Kidney (tissue), 14 donors: Measurements from ENCODE around the gene PPY. TPM values are rescaled to one million over a fixed set of nuclear protein-coding genes. Genes with fewer than 3 reads are reported as not detected.
"Not testable (repeated sequence)": the region's sequence is repeated elsewhere in the genome, so short reads cannot be mapped to it uniquely, and the experiment has no call there.

Source experiments
- DNase-seq, 5 donors: peaks; one replicate each; pipeline ENCODE4 v3.0.0-alpha.2; 2013 to 2020
- FAIRE-seq: peaks from 2 replicates; lab custom pipeline; 2012; peaks lifted over from hg19 to GRCh38; lab: Jason Lieb, UNC
- H3K27ac ChIP-seq, 2 donors: one replicate each; pipeline ENCODE4 v1.7.0; 2013; ENCODE audit warnings: low read depth in 2 of 2, low read length in 2 of 2, inconsistent platforms in 1 of 2
- H3K27me3 ChIP-seq: one replicate; pipeline ENCODE4 v1.7.1; 2013; ENCODE audit warnings: low read length, inconsistent platforms; ENCODE audit not compliant: control insufficient read depth, insufficient read depth
- H3K36me3 ChIP-seq, 3 donors: one replicate each; pipeline versions ENCODE4 v1.7.0 to v1.7.1; 2013; ENCODE audit warnings: low read length in 3 of 3, control low read depth in 1 of 3, inconsistent platforms in 1 of 3; ENCODE audit not compliant: insufficient read depth in 3 of 3, control insufficient read depth in 2 of 3
- H3K4me1 ChIP-seq, 3 donors: one replicate each; pipeline versions ENCODE4 v1.7.0 to v1.7.1; 2013; ENCODE audit warnings: low read length in 3 of 3, inconsistent platforms in 1 of 3, low read depth in 1 of 3; ENCODE audit not compliant: control insufficient read depth in 2 of 3, insufficient read depth in 2 of 3
- H3K4me3 ChIP-seq, 3 donors: one replicate each; pipeline versions ENCODE4 v1.7.0 to v1.8.1; 2013; ENCODE audit warnings: low read length in 3 of 3, control low read depth in 1 of 3, inconsistent platforms in 1 of 3
- H3K9ac ChIP-seq, 3 donors: one replicate each; pipeline versions ENCODE4 v1.7.0 to v1.7.1; 2013; ENCODE audit warnings: low read length in 3 of 3, control low read depth in 1 of 3, inconsistent platforms in 1 of 3
- H3K9me3 ChIP-seq, 3 donors: one replicate each; pipeline versions ENCODE4 v1.7.0 to v1.7.1; 2013; ENCODE audit warnings: low read length in 3 of 3, control low read depth in 1 of 3, inconsistent platforms in 1 of 3; ENCODE audit not compliant: control insufficient read depth in 2 of 3, insufficient read depth in 1 of 3
- intact Hi-C: fragments of 100-400 bp; cut with DNase I; formaldehyde crosslinking; loops from one replicate; pipeline ENCODE4 v1.11.1; 2022
- polyA plus RNA-seq: library from polyadenylated mRNA; stranded (reverse); fragments of 350-450 nt; fragmentation: Illumina TruSeq; extraction: RNeasy Lipid Tissue Mini Kit (QIAGEN cat#74804); gene quantifications from one replicate; pipeline ENCODE4 v1.2.3, GENCODE V29; 2014; ENCODE audit warnings: low read depth, low replicate concordance; ENCODE audit not compliant: insufficient read depth
- total RNA-seq: library from RNA; stranded (reverse); fragmentation: NEBNext Ultra II Directional; extraction: Animal tissue kit (Norgen Biotek cat#: 25700); gene quantifications from one replicate; pipeline ENCODE4 v1.2.1, GENCODE V29; 2021
- TF ChIP-seq, protein P1 (sequence below): IDR thresholded peaks from 3 replicates; pipeline ENCODE4 v1.5.1; 2012; ENCODE audit warnings: mild to moderate bottlenecking, moderate library complexity, borderline replicate concordance; ENCODE audit not compliant: insufficient read depth; ENCODE audit errors: extremely low read depth
- donor health status: control.
- donor health status: control.
- donor health status: control.
- donor health status: control.
- donor health status: control.
- donor health status: DM: yes; HTN: yes; CAD: no.
- donor health status: Normal renal cell carcinoma (clear cell type).

The PPY gene
- total and polyA plus RNA-seq, 2 donors from 2014 or later: not detected

DNA sequence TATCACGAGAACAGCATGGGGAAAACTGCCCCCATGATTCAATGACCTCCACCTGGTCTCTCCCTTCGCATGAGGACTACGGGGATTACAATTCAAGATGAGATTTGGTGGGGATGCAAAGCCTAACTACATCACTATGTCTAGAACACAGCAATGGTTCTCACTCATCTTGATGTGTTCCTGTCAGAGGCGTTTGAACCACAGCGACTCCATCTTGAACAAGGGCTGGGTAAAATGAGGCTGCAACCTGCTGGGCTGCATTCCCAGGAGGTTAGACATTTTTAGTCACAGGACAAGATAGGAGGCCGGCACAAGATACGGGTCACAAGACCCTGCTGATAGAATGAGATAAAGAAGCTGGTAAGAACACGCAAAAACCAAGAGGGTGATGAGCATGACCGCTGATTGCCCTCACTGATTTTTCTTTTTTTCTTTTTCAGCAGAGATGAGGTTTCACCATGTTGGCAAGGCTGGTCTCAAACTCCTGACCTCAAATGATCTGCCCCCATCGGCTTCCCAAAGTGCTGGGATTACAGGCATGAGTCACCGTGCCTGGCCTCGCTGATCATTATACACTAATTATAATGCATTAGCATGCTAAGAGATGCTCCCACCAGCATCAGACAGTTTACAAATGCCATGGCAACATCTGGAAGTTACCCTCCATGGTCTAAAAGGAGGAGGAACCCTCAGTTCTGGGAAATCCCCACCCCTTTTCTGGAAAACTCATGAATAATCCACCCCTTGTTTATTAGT lies 3.0 kb upstream of the PPY start:
- H3K4me3 ChIP-seq: no peak overlapping the region
- TF ChIP-seq, protein P1, sequence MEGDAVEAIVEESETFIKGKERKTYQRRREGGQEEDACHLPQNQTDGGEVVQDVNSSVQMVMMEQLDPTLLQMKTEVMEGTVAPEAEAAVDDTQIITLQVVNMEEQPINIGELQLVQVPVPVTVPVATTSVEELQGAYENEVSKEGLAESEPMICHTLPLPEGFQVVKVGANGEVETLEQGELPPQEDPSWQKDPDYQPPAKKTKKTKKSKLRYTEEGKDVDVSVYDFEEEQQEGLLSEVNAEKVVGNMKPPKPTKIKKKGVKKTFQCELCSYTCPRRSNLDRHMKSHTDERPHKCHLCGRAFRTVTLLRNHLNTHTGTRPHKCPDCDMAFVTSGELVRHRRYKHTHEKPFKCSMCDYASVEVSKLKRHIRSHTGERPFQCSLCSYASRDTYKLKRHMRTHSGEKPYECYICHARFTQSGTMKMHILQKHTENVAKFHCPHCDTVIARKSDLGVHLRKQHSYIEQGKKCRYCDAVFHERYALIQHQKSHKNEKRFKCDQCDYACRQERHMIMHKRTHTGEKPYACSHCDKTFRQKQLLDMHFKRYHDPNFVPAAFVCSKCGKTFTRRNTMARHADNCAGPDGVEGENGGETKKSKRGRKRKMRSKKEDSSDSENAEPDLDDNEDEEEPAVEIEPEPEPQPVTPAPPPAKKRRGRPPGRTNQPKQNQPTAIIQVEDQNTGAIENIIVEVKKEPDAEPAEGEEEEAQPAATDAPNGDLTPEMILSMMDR: no peak
- H3K27me3 ChIP-seq: no peaks in the 10 kb centered on the region
- H3K9ac ChIP-seq: no peak overlapping the region
- H3K4me1 ChIP-seq: no peaks in the 10 kb centered on the region
- no peak overlapping the region for H3K27ac ChIP-seq
- no peaks in the 10 kb centered on the region for H3K9me3 ChIP-seq
- no peaks in the 10 kb centered on the region for H3K36me3 ChIP-seq
- intact Hi-C loops: no loop called here
- DNase-seq: no peak
- FAIRE-seq: no peak

DNA sequence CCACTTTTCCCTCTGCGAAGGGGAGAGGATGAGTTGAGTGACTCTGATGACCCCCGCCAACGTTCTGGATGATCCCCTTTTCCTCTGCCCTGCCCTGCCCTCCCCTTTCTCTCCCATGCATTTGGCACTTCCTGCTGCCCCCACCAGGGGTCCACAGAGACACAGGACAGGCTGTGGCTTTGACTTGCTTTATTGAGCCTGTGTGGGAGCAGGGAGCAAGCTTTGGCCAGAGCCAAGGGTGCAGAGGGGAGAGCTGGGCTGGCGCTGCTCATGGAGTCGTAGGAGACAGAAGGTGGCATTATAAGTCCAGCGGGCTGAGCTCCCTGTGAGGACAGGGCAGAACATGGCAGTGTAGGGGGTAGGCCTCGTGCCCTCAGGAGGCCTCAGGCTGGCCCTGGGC lies 1.6 kb downstream of the PPY start:
- FAIRE-seq (no peak), DNase-seq (peak; percentile 61 to 85 (median 76))
- H3K4me3 ChIP-seq: no peak overlapping the region
- TF ChIP-seq, protein P1: no peak
- H3K9ac ChIP-seq: no peak overlapping the region
- intact Hi-C loops: no loop called here
- no peaks in the 10 kb centered on the region for H3K36me3 ChIP-seq
- H3K9me3 ChIP-seq: no peaks in the 10 kb centered on the region
- H3K27me3 ChIP-seq: no peaks in the 10 kb centered on the region
- H3K27ac ChIP-seq: no peak overlapping the region
- peaks cover 0 to 7% (median 0%) of the 10 kb centered on the region in 3 donors for H3K4me1 ChIP-seq

DNA sequence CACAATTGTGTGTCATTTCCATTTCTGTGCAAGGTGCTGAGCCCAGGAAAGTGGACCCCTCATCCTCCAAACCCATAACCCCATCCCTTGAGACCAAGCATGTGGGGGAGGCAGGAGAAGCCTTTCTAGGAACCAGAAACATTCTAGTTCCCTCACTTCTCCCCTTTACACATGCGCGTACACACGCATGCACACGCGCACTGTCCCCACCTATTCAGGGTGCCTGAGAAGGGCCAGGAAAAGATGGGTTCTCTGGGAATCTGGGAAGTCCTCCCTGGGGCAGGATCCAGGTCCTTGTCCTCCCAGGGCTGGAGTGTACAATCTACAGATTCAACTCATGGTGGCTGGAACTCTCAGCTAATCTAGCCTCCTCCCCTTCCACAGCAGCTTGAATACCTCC lies 2.4 kb downstream of the PPY start:
- Histone ChIP-seq H3K9ac (no peak overlapping the region), H3K27me3 (no peaks in the 10 kb centered on the region), H3K4me3 (no peak overlapping the region), H3K36me3 (no peaks in the 10 kb centered on the region), H3K4me1 (peaks cover 0 to 11% (median 0%) of the 10 kb centered on the region in 3 donors), H3K9me3 (no peaks in the 10 kb centered on the region), H3K27ac (no peak overlapping the region)
- intact Hi-C loops: no loop called here
- DNase-seq (peak in 1 of 5 donors; percentile 10), FAIRE-seq (no peak)
- TF ChIP-seq, protein P1: no peak

DNA sequence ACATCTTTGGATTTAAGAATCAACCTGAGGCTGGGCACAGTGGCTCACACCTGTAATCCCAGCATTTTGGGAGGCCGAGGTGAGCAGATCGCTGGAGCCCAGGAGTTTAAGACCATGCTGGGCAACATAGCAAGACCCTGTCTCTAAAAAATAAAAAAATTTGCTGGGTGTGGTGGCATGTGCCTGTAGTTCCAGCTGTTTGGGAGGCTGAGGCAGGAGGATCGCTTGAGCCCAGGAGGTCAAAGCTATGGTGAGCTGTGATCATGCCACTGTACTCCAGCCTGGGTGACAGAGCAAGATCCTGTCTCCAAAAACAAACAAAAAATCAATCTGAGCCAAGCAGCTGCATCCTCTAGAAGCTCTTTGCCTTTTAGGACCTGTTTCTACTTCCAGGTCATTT lies 2.8 kb downstream of the PPY start:
- intact Hi-C loops, FAIRE-seq: not testable (repeated sequence)

More for the DNA sequence above, 2.8 kb downstream of the PPY start:
- not testable (repeated sequence) for H3K36me3 ChIP-seq, H3K9me3 ChIP-seq, H3K4me3 ChIP-seq, H3K27ac ChIP-seq, H3K27me3 ChIP-seq, H3K9ac ChIP-seq
- peak in 1 of 5 donors; percentile 17 for DNase-seq
- H3K4me1 ChIP-seq: peaks cover 0 to 11% (median 0%) of the 10 kb centered on the region in 3 donors
